BLaER1 treated with 17β-estradiol and CSF1 and Interleukin-3, amounts not matched to agents 10 nM and 100 nM (cell line): ENCODE data around the gene ATCAY.
A peak's percentile ranks its signal among the peaks of the same experiment; 100 is the strongest.

Source experiments
- H3K27ac ChIP-seq, 11 experiments: shearing (Covaris generic); formaldehyde crosslinking; 2 replicates each; pipeline ENCODE4 v1.8.1; 2022
- H3K27me3 ChIP-seq, 11 experiments: shearing (Covaris generic); formaldehyde crosslinking; 2 replicates each; pipeline ENCODE4 v1.8.1; 2022
- H3K36me3 ChIP-seq, 11 experiments: shearing (Covaris generic); formaldehyde crosslinking; 2 replicates each; pipeline ENCODE4 v1.8.1; 2022
- H3K4me1 ChIP-seq, 10 experiments: shearing (Covaris generic); formaldehyde crosslinking; 2 replicates each; pipeline ENCODE4 v1.8.1; 2022
- H3K4me2 ChIP-seq, 11 experiments: shearing (Covaris generic); formaldehyde crosslinking; 2 replicates each; pipeline ENCODE4 v1.8.1; 2022
- H3K4me3 ChIP-seq, 10 experiments: shearing (Covaris generic); formaldehyde crosslinking; 2 replicates each; pipeline ENCODE4 v1.8.1; 2022
- H3K9ac ChIP-seq, 11 experiments: shearing (Covaris generic); formaldehyde crosslinking; 2 replicates each; pipeline ENCODE4 v1.8.1; 2022
- H3K9me3 ChIP-seq, 11 experiments: shearing (Covaris generic); formaldehyde crosslinking; replicated peaks in 1 of 11; 2 replicates each; pipeline ENCODE4 v1.8.1; 2022
- H4K20me1 ChIP-seq, 11 experiments: shearing (Covaris generic); formaldehyde crosslinking; 2 replicates each; pipeline ENCODE4 v1.8.1; 2022
- Cebpa-rat ChIP-seq, 11 experiments: shearing (Covaris generic); IDR thresholded peaks; 2 replicates each; pipeline ENCODE4 v1.8.1; 2022

ATCAY gene

GRCh38 chr19:3907626-3908265 is 27.3 kb downstream of the ATCAY start:
- TF ChIP-seq Cebpa-rat (IDR thresholded peaks at IDR 0.05): no peak
- Histone ChIP-seq H3K36me3 (no peaks in the 10 kb centered on the region), H4K20me1 (no peaks in the 10 kb centered on the region; a peak in 1 of 22 replicates), H3K4me2 (peak overlapping the region in 7 of 11 experiments; percentile 19 to 62 (median 38); a peak in 12 of 22 replicates), H3K27ac (no peak overlapping the region), H3K4me1 (peaks cover 0 to 10% (median 6%) of the 10 kb centered on the region in 10 experiments; a peak in 11 of 20 replicates), H3K9ac (no peak overlapping the region), H3K9me3 (peaks cover 13 to 20% (median 16%) of the 10 kb centered on the region in 11 experiments), H3K4me3 (no peak overlapping the region), H3K27me3 (no peaks in the 10 kb centered on the region)

GRCh38 chr19:3908266-3909054 is 28.0 kb downstream of the ATCAY start:
- H3K4me3 ChIP-seq: no peak overlapping the region
- no peaks in the 10 kb centered on the region; a peak in 1 of 22 replicates for H4K20me1 ChIP-seq
- no peaks in the 10 kb centered on the region for H3K36me3 ChIP-seq
- peak overlapping the region in 7 of 11 experiments; percentile 19 to 62 (median 38); a peak in 12 of 22 replicates for H3K4me2 ChIP-seq
- H3K27ac ChIP-seq: no peak overlapping the region
- no peak overlapping the region; a peak in 1 of 22 replicates for H3K9ac ChIP-seq
- no peaks in the 10 kb centered on the region for H3K27me3 ChIP-seq
- no peak for TF ChIP-seq Cebpa-rat (IDR thresholded peaks at IDR 0.05)
- peaks cover 13 to 20% (median 16%) of the 10 kb centered on the region in 11 experiments for H3K9me3 ChIP-seq
- peaks cover 0 to 10% (median 6%) of the 10 kb centered on the region in 10 experiments; a peak in 11 of 20 replicates for H3K4me1 ChIP-seq

GRCh38 chr19:3910105-3910504 is 29.6 kb downstream of the ATCAY start:
- Histone ChIP-seq H3K4me2 (no peak overlapping the region), H3K9ac (no peak overlapping the region), H3K27me3 (no peaks in the 10 kb centered on the region), H3K4me1 (peaks cover 0 to 10% (median 6%) of the 10 kb centered on the region in 10 experiments; a peak in 11 of 20 replicates), H3K36me3 (no peaks in the 10 kb centered on the region), H3K27ac (no peak overlapping the region), H4K20me1 (no peaks in the 10 kb centered on the region; a peak in 1 of 22 replicates), H3K9me3 (peaks cover 13 to 20% (median 16%) of the 10 kb centered on the region in 11 experiments), H3K4me3 (no peak overlapping the region)
- TF ChIP-seq Cebpa-rat (IDR thresholded peaks at IDR 0.05): no peak

GRCh38 chr19:3914199-3914598 is 33.7 kb downstream of the ATCAY start:
- H3K27me3 ChIP-seq: no peaks in the 10 kb centered on the region
- H3K27ac ChIP-seq: no peak overlapping the region
- H3K9me3 ChIP-seq: peaks cover 13 to 21% (median 16%) of the 10 kb centered on the region in 11 experiments
- H3K9ac ChIP-seq: no peak overlapping the region
- no peaks in the 10 kb centered on the region for H3K36me3 ChIP-seq
- TF ChIP-seq Cebpa-rat (IDR thresholded peaks at IDR 0.05): no peak
- no peak overlapping the region for H3K4me2 ChIP-seq
- H4K20me1 ChIP-seq: no peaks in the 10 kb centered on the region
- peaks cover 0 to 11% (median 8%) of the 10 kb centered on the region in 10 experiments; a peak in 9 of 20 replicates for H3K4me1 ChIP-seq
- no peak overlapping the region for H3K4me3 ChIP-seq

GRCh38 chr19:3916033-3916432 is 35.5 kb downstream of the ATCAY start:
- no peak overlapping the region for H3K27ac ChIP-seq
- no peak overlapping the region for H3K9ac ChIP-seq
- peaks cover 0 to 11% (median 8%) of the 10 kb centered on the region in 10 experiments; a peak in 9 of 20 replicates for H3K4me1 ChIP-seq
- H3K36me3 ChIP-seq: no peaks in the 10 kb centered on the region
- peaks cover 0 to 14% (median 8%) of the 10 kb centered on the region in 11 experiments; a peak in 18 of 22 replicates for H3K9me3 ChIP-seq
- no peak overlapping the region for H3K4me3 ChIP-seq
- TF ChIP-seq Cebpa-rat (IDR thresholded peaks at IDR 0.05): no peak
- no peak overlapping the region for H3K4me2 ChIP-seq
- no peaks in the 10 kb centered on the region for H4K20me1 ChIP-seq
- H3K27me3 ChIP-seq: no peaks in the 10 kb centered on the region

GRCh38 chr19:3919793-3920192 is 39.3 kb downstream of the ATCAY start:
- Histone ChIP-seq H3K36me3 (no peaks in the 10 kb centered on the region), H3K27me3 (no peaks in the 10 kb centered on the region), H4K20me1 (no peaks in the 10 kb centered on the region), H3K4me2 (no peak overlapping the region), H3K4me3 (no peak overlapping the region), H3K9ac (no peak overlapping the region), H3K27ac (no peak overlapping the region), H3K9me3 (peaks cover 16 to 40% (median 25%) of the 10 kb centered on the region in 11 experiments), H3K4me1 (peaks cover 0 to 11% (median 8%) of the 10 kb centered on the region in 10 experiments; a peak in 9 of 20 replicates)
- TF ChIP-seq Cebpa-rat (IDR thresholded peaks at IDR 0.05): no peak

- TF ChIP-seq Cebpa-rat (IDR thresholded peaks at IDR 0.05): no peak
- peaks cover 16 to 40% (median 25%) of the 10 kb centered on the region in 11 experiments for H3K9me3 ChIP-seq
- H3K4me1 ChIP-seq: no peaks in the 10 kb centered on the region
- H3K4me3 ChIP-seq: no peak overlapping the region
- no peaks in the 10 kb centered on the region for H4K20me1 ChIP-seq
- H3K27me3 ChIP-seq: no peaks in the 10 kb centered on the region
- no peak overlapping the region for H3K9ac ChIP-seq
- H3K36me3 ChIP-seq: no peaks in the 10 kb centered on the region
- H3K4me2 ChIP-seq: no peak overlapping the region
- no peak overlapping the region for H3K27ac ChIP-seq
Measured at GRCh38 chr19:3923096-3923758, 42.7 kb downstream of the ATCAY start.

- no peaks in the 10 kb centered on the region for H4K20me1 ChIP-seq
- H3K4me1 ChIP-seq: no peaks in the 10 kb centered on the region
- H3K9ac ChIP-seq: no peak overlapping the region
- no peaks in the 10 kb centered on the region for H3K36me3 ChIP-seq
- no peak overlapping the region for H3K4me3 ChIP-seq
- no peak overlapping the region for H3K27ac ChIP-seq
- no peak overlapping the region for H3K4me2 ChIP-seq
- peaks cover 16 to 40% (median 25%) of the 10 kb centered on the region in 11 experiments for H3K9me3 ChIP-seq
- no peak for TF ChIP-seq Cebpa-rat (IDR thresholded peaks at IDR 0.05)
- H3K27me3 ChIP-seq: no peaks in the 10 kb centered on the region
Measured at GRCh38 chr19:3923912-3924311, 43.4 kb downstream of the ATCAY start.

GRCh38 chr19:3931041-3931440 is 50.6 kb downstream of the ATCAY start:
- no peak overlapping the region for H3K9ac ChIP-seq
- TF ChIP-seq Cebpa-rat (IDR thresholded peaks at IDR 0.05): no peak

More at GRCh38 chr19:3931041-3931440, 50.6 kb downstream of the ATCAY start:
- Histone ChIP-seq H3K9me3 (no peaks in the 10 kb centered on the region), H3K27ac (no peak overlapping the region), H3K36me3 (no peaks in the 10 kb centered on the region), H3K4me2 (no peak overlapping the region), H3K27me3 (peaks cover 46 to 52% (median 50%) of the 10 kb centered on the region in 11 experiments), H3K4me3 (no peak overlapping the region), H3K4me1 (peaks cover 0 to 9% (median 6%) of the 10 kb centered on the region in 10 experiments; a peak in 15 of 20 replicates), H4K20me1 (peaks cover 0 to 5% (median 0%) of the 10 kb centered on the region in 11 experiments; a peak in 2 of 22 replicates)
